H1 (cell line): ENCODE data around the gene ETFDH. TPM values are rescaled to one million over a fixed set of nuclear protein-coding genes. Genes with fewer than 3 reads are reported as not detected.

ENCODE experiments used
- ASH2L ChIP-seq: fragments of 200-600, 300-600 bp; sonication (generic); IDR thresholded peaks from one replicate; pipeline ENCODE4 v1.7.1; 2017; ENCODE audit warnings: low read length
- ATF3 ChIP-seq: IDR thresholded peaks from 2 replicates; pipeline ENCODE4 v1.6.1; 2011; ENCODE audit warnings: low read depth, mild to moderate bottlenecking, low read length; ENCODE audit not compliant: insufficient read depth
- BCL11A ChIP-seq, 2 experiments: IDR thresholded peaks; one replicate each; pipeline ENCODE4 v1.6.1; 2011; ENCODE audit warnings: low read depth in 2 of 2, low read length in 2 of 2, mild to moderate bottlenecking in 2 of 2
- CEBPB ChIP-seq: IDR thresholded peaks from 2 replicates; pipeline ENCODE4 v1.6.1; 2012; ENCODE audit warnings: low read depth, low read length
- CHD1 ChIP-seq: IDR thresholded peaks from 2 replicates; pipeline ENCODE4 v1.6.1; 2012; ENCODE audit warnings: low read depth, low read length, improper control_type of control experiment
- CTBP2 ChIP-seq: IDR thresholded peaks from 2 replicates; pipeline ENCODE4 v1.7.0; 2011; ENCODE audit warnings: borderline replicate concordance, mild to moderate bottlenecking, moderate library complexity, mixed read lengths, low read length; ENCODE audit not compliant: insufficient read depth, insufficient read length
- EGR1 ChIP-seq: IDR thresholded peaks from 2 replicates; pipeline ENCODE4 v1.6.1; 2011; ENCODE audit warnings: low read depth, low read length, borderline replicate concordance
- EZH2 ChIP-seq: fragments of 200-600 bp; sonication (generic); IDR thresholded peaks from 2 replicates; pipeline ENCODE4 v1.7.1; 2012; ENCODE audit warnings: low read depth, mild to moderate bottlenecking, moderate library complexity, low read length, inconsistent platforms; ENCODE audit not compliant: severe bottlenecking
- GTF2F1 ChIP-seq: IDR thresholded peaks from 2 replicates; pipeline ENCODE4 v1.6.1; 2012; ENCODE audit warnings: low read depth, low read length, improper control_type of control experiment, borderline replicate concordance
- HDAC6 ChIP-seq: IDR thresholded peaks from one replicate; pipeline ENCODE4 v1.7.1; 2012; ENCODE audit warnings: low read depth, mild to moderate bottlenecking, inconsistent platforms, low read length, moderate library complexity
- KDM4A ChIP-seq: IDR thresholded peaks from one replicate; pipeline ENCODE4 v1.7.1; 2012; ENCODE audit warnings: low read depth, mild to moderate bottlenecking, moderate library complexity, low read length, inconsistent platforms; ENCODE audit not compliant: severe bottlenecking
- KDM5A ChIP-seq: fragments of 200-600 bp; IDR thresholded peaks from 2 replicates; pipeline ENCODE4 v1.7.1; 2012; ENCODE audit warnings: mild to moderate bottlenecking, low read length, inconsistent platforms, mixed read lengths
- RAD21 ChIP-seq, 2 experiments: IDR thresholded peaks in 1 of 2; conservative IDR thresholded peaks in 1 of 2; 2 replicates each; pipeline ENCODE4 v1.6.1; 2011; ENCODE audit warnings: low read depth in 2 of 2, low read length in 2 of 2, improper control_type of control experiment in 1 of 2, inconsistent platforms in 1 of 2, mild to moderate bottlenecking in 1 of 2, moderate library complexity in 1 of 2
- SIN3A ChIP-seq, 2 experiments: IDR thresholded peaks in 1 of 2; conservative IDR thresholded peaks in 1 of 2; 2 replicates each; pipeline ENCODE4 v1.6.1; 2011 to 2012; ENCODE audit warnings: low read length in 2 of 2, improper control_type of control experiment in 1 of 2, low read depth in 1 of 2, mild to moderate bottlenecking in 1 of 2
- SIX5 ChIP-seq: IDR thresholded peaks from 2 replicates; pipeline ENCODE4 v1.6.1; 2011; ENCODE audit warnings: mild to moderate bottlenecking, low read depth, low read length
- SP4 ChIP-seq: IDR thresholded peaks from 2 replicates; pipeline ENCODE4 v1.6.1; 2012; ENCODE audit warnings: low read length, inconsistent platforms
- TCF12 ChIP-seq: IDR thresholded peaks from 2 replicates; pipeline ENCODE4 v1.6.1; 2011; ENCODE audit warnings: low read depth, mild to moderate bottlenecking, low read length
- TEAD4 ChIP-seq: IDR thresholded peaks from 2 replicates; pipeline ENCODE4 v1.6.1; 2012; ENCODE audit warnings: low read depth, low read length, inconsistent platforms, mixed read lengths
- USF2 ChIP-seq: IDR thresholded peaks from 2 replicates; pipeline ENCODE4 v1.6.1; 2011; ENCODE audit warnings: low read length, improper control_type of control experiment
- YY1 ChIP-seq: IDR thresholded peaks from 2 replicates; pipeline ENCODE4 v1.6.1; 2011; ENCODE audit warnings: low read depth, mild to moderate bottlenecking, low read length
- polyA plus RNA-seq, 7 experiments: library from polyadenylated mRNA; depleted of rRNA in 3 of 7; stranded (reverse) in 5 of 7; unstranded in 2 of 7; fragments of >200 nt in 5 of 7; fragments of 200-250 nt in 2 of 7; gene quantifications; 1 replicate in 5 of 7; 2 replicates in 1 of 7; 4 replicates in 1 of 7; pipeline versions ENCODE4 v1.2.1 to v1.2.3, GENCODE V29; 2011 to 2013; ENCODE audit warnings: missing spikeins in 2 of 7, mixed read lengths in 2 of 7
- total RNA-seq: library from RNA; stranded (reverse); fragmentation: NEBNext Ultra II Directional; extraction: Animal tissue kit (Norgen Biotek cat#: 25700); gene quantifications from 2 replicates; pipeline ENCODE4 v1.2.1, GENCODE V29; 2021

ETFDH gene
- total and polyA plus RNA-seq, 2 of the 8 experiments (the other 6 are each of a cell fraction or from before 2014, with no cell fraction given) = 11.3 to 15.7 TPM

DNA sequence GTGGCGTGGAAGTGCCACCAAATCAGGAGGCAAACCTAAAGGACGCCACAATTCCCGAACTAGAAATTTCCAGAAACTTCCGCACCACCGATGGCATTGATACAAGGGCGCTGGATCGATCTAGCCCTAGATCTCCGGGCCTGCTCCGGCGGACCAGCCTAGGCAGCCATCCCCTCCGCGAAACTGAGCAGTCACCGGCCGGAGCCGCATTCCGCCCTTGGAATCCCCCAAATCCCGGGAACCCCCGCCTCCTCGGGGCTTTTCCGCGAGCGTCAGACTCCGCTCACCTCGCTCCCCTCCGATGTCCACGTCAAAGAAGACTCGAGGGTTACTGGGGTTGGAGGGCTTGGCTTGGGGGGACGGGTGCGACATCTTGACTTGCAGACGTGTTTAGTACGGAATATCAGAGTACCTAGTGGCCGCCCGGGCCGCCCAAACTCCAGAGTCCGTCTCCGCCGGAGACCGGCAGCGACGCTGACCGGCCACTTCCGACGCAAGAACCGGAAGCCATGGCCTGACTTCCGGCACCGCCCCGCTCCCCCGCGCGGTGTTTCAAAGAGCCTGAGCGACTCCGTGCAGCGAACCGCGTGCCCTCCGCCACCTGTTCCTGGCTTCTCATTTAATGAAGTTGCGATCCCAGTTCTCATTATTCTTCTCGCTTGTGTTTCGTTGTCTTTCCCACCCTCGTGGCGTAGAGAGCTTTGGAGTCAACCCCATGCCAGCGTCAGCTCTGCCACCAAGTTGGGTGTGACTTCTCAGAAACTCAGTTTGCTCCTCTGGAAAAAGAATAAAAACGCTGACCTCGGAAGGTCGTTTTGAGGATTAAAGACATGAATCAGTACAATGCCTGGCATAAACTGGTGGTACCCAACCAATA, 51.1 kb downstream of the ETFDH start, which contains the start of gene PPID (continued):
- TF ChIP-seq CHD1 (no peak), SP4 (0 out of 2 replicates have a peak, but pooled peaks have one; percentile 35), SIX5 (no peak), ATF3 (no peak), RAD21 (IDR thresholded peaks at IDR 0.05 in 1 of 2, conservative IDR thresholded peaks at IDR 0.05 in 1 of 2; ENCODE audit: low read depth in 2 of 2, low read length in 2 of 2) (peak in 1 of 2 experiments; percentile 3; a peak in 1 of 4 replicates), EGR1 (peak; percentile 55; the same call in 1 of the 2 replicates), GTF2F1 (no peak), TEAD4 (peak; percentile 50; the same call in 1 of the 2 replicates), KDM5A (0 out of 2 replicates have a peak, but pooled peaks have one; percentile 39), EZH2 (no peak), BCL11A (IDR thresholded peaks at IDR 0.05; ENCODE audit: low read depth in 2 of 2, low read length in 2 of 2) (no peak), USF2 (no peak), HDAC6 (no peak), ASH2L (peak; percentile 98), YY1 (no peak), SIN3A (conservative IDR thresholded peaks at IDR 0.05 in 1 of 2, IDR thresholded peaks at IDR 0.05 in 1 of 2; ENCODE audit: low read depth in 1 of 2, low read length in 2 of 2) (peak; percentile 78 to 82; a peak in 3 of 4 replicates), TCF12 (0 out of 2 replicates have a peak, but pooled peaks have one; percentile 7), CEBPB (no peak), KDM4A (peak; percentile 50), CTBP2 (no peak)
